Measurements from ENCODE around the gene NSD1.

Gene NSD1

GRCh38 chr5:177133096-177133852 lies at the start of gene NSD1:
Gene NSD1, plus strand, starts transcription at chr5:177133773. Its CDS starts 1,331 bp downstream, at chr5:177135104.
- no peak for DNase-seq (ENCODE audit: low read depth)

- no peak for DNase-seq (ENCODE audit: low read depth)
These were observed 49.4 kb upstream of the NSD1 start for GRCh38 chr5:177084175-177084574.

- no peak for DNase-seq (ENCODE audit: low read depth)
These were observed 47.5 kb upstream of the NSD1 start for GRCh38 chr5:177085985-177086653.

- DNase-seq (ENCODE audit: low read depth), result no peak
These were observed 46.7 kb upstream of the NSD1 start, which contains the start of gene FGFR4 for GRCh38 chr5:177086654-177087397. Gene FGFR4, plus strand, starts transcription at chr5:177086915. Its CDS starts 2,688 bp downstream, at chr5:177089603.

- DNase-seq (ENCODE audit: low read depth), result no peak
These were observed 46.1 kb upstream of the NSD1 start for GRCh38 chr5:177087398-177088005.

GRCh38 chr5:177089127-177089526 lies 44.4 kb upstream of the NSD1 start:
- no peak for DNase-seq (ENCODE audit: low read depth)

GRCh38 chr5:177089825-177090641 lies 43.5 kb upstream of the NSD1 start:
- no peak for DNase-seq (ENCODE audit: low read depth)

GRCh38 chr5:177090813-177091212 lies 42.8 kb upstream of the NSD1 start:
- DNase-seq (ENCODE audit: low read depth), result no peak

- no peak for DNase-seq (ENCODE audit: low read depth)
These were observed 42.3 kb upstream of the NSD1 start for GRCh38 chr5:177091232-177091631.

GRCh38 chr5:177092178-177093081 lies 41.1 kb upstream of the NSD1 start:
- DNase-seq (ENCODE audit: low read depth), result no peak

- DNase-seq (ENCODE audit: low read depth), result no peak
These were observed 40.4 kb upstream of the NSD1 start for GRCh38 chr5:177093082-177093712.

GRCh38 chr5:177093803-177094202 lies 39.8 kb upstream of the NSD1 start:
- DNase-seq (ENCODE audit: low read depth), result no peak

GRCh38 chr5:177094224-177095087 lies 39.1 kb upstream of the NSD1 start:
- no peak for DNase-seq (ENCODE audit: low read depth)

- DNase-seq (ENCODE audit: low read depth), result no peak
These were observed 38.4 kb upstream of the NSD1 start for GRCh38 chr5:177095088-177095669.

GRCh38 chr5:177096162-177097015 lies 37.2 kb upstream of the NSD1 start:
- no peak for DNase-seq (ENCODE audit: low read depth)

- DNase-seq (ENCODE audit: low read depth), result no peak
These were observed 36.3 kb upstream of the NSD1 start for GRCh38 chr5:177097016-177097985.
